GM19324 (cell line): ENCODE results near the gene TSFM.
"Not testable (repeated sequence)": the region's sequence is repeated elsewhere in the genome, so short reads cannot be mapped to it uniquely, and the experiment has no call there.

ENCODE experiments used
- ATAC-seq: cut with Tn5 transposase; IDR thresholded peaks from one replicate; pipeline ENCODE4 v1.9.1; 2021; ENCODE audit warnings: mild to moderate bottlenecking, moderate library complexity; ENCODE audit not compliant: unreplicated experiment, low FRiP score

TSFM gene

GRCh38 chr12:57813111-57813970, 30.8 kb downstream of the TSFM start:
- ATAC-seq, result no peak

- no peak for ATAC-seq
These were observed 31.6 kb downstream of the TSFM start for GRCh38 chr12:57813971-57814772.

GRCh38 chr12:57815177-57816000, 32.8 kb downstream of the TSFM start:
- ATAC-seq, result no peak

GRCh38 chr12:57816001-57816854, 33.6 kb downstream of the TSFM start:
- no peak for ATAC-seq

- ATAC-seq, result no peak
These were observed 34.2 kb downstream of the TSFM start for GRCh38 chr12:57816855-57817151.

- ATAC-seq, result no peak
These were observed 34.8 kb downstream of the TSFM start for GRCh38 chr12:57817261-57817989.

- not testable (repeated sequence) for ATAC-seq
These were observed 35.4 kb downstream of the TSFM start for GRCh38 chr12:57817990-57818331.

- not testable (repeated sequence) for ATAC-seq
These were observed 37.5 kb downstream of the TSFM start for GRCh38 chr12:57820119-57820518.

- ATAC-seq, result not testable (repeated sequence)
These were observed 38.4 kb downstream of the TSFM start for GRCh38 chr12:57821015-57821414.

GRCh38 chr12:57821474-57822214, 39.1 kb downstream of the TSFM start:
- ATAC-seq, result no peak

GRCh38 chr12:57822392-57823130, 40.0 kb downstream of the TSFM start:
- ATAC-seq, result no peak

GRCh38 chr12:57823131-57823907, 40.7 kb downstream of the TSFM start:
- ATAC-seq, result no peak

- ATAC-seq, result no peak
These were observed 41.5 kb downstream of the TSFM start for GRCh38 chr12:57823908-57824640.

- no peak for ATAC-seq
These were observed 42.9 kb downstream of the TSFM start for GRCh38 chr12:57825451-57825850.

GRCh38 chr12:57826400-57826799, 43.8 kb downstream of the TSFM start:
- no peak for ATAC-seq

GRCh38 chr12:57826966-57827365, 44.4 kb downstream of the TSFM start:
- no peak for ATAC-seq
